MM.1S (cell line): ENCODE data around the gene APOA1.

Experiments
- DNase-seq: peaks from one replicate; pipeline ENCODE4 v3.0.0-alpha.2; 2015
- H2AFZ ChIP-seq: fragments of 300-600 bp; sonication (generic); 2 replicates; pipeline ENCODE4 v1.6.0; 2016; ENCODE audit warnings: antibody characterized with exemption, low read length
- H3F3A ChIP-seq: fragments of 300-600 bp; sonication (generic); 2 replicates; pipeline ENCODE4 v1.6.1; 2016; ENCODE audit warnings: mild to moderate bottlenecking, antibody characterized with exemption, low read length, moderate library complexity, mixed read lengths; ENCODE audit not compliant: insufficient read depth
- H3K27ac ChIP-seq: fragments of 300-600 bp; sonication (generic); 2 replicates; pipeline ENCODE4 v1.5.1; 2016; ENCODE audit warnings: mild to moderate bottlenecking, low read length
- H3K27me3 ChIP-seq: fragments of 300-600 bp; sonication (generic); replicated peaks from 2 replicates; pipeline ENCODE4 v1.6.0; 2016; ENCODE audit warnings: low read length; ENCODE audit not compliant: insufficient read depth
- H3K36me3 ChIP-seq: fragments of 300-600 bp; sonication (generic); replicated peaks from 2 replicates; pipeline ENCODE4 v1.6.1; 2016; ENCODE audit warnings: mild to moderate bottlenecking, low read length, mixed read lengths; ENCODE audit not compliant: insufficient read depth
- H3K4me1 ChIP-seq: fragments of 300-600 bp; sonication (generic); 2 replicates; pipeline ENCODE4 v1.6.1; 2016; ENCODE audit warnings: low read length, mixed read lengths
- H3K4me2 ChIP-seq: fragments of 300-600 bp; sonication (generic); 2 replicates; pipeline ENCODE4 v1.6.0; 2016; ENCODE audit warnings: low read depth, low read length
- H3K4me3 ChIP-seq: fragments of 300-600 bp; sonication (generic); 2 replicates; pipeline ENCODE4 v1.5.1; 2016; ENCODE audit warnings: low read length, mixed read lengths
- H3K79me2 ChIP-seq: fragments of 300-600 bp; sonication (generic); 2 replicates; pipeline ENCODE4 v1.6.1; 2016; ENCODE audit warnings: mixed run types, low read length, mixed read lengths
- H3K9ac ChIP-seq: fragments of 300-600 bp; sonication (generic); 2 replicates; pipeline ENCODE4 v1.6.1; 2016; ENCODE audit warnings: low read length, mixed read lengths
- H3K9me2 ChIP-seq: fragments of 300-600 bp; sonication (generic); replicated peaks from 2 replicates; pipeline ENCODE4 v1.6.1; 2016; ENCODE audit warnings: mild to moderate bottlenecking, low read length, mixed read lengths; ENCODE audit not compliant: insufficient read depth
- H3K9me3 ChIP-seq: fragments of 300-600 bp; sonication (generic); replicated peaks from 2 replicates; pipeline ENCODE4 v1.6.1; 2016; ENCODE audit warnings: mild to moderate bottlenecking, low read length, mixed read lengths; ENCODE audit not compliant: insufficient read depth
- H4K20me1 ChIP-seq: fragments of 300-600 bp; sonication (generic); 2 replicates; pipeline ENCODE4 v1.6.1; 2016; ENCODE audit warnings: mild to moderate bottlenecking, low read length, moderate library complexity, mixed read lengths; ENCODE audit not compliant: insufficient read depth
- EZH2 ChIP-seq: fragments of 300-600 bp; sonication (generic); optimal IDR thresholded peaks from 2 replicates; pipeline ENCODE3; 2017; ENCODE audit warnings: low read depth, mild to moderate bottlenecking, antibody characterized with exemption, low read length, mixed read lengths
- EZH2phosphoT487 ChIP-seq: fragments of 300-600 bp; sonication (generic); IDR thresholded peaks from 2 replicates; pipeline ENCODE4 v1.6.1; 2018; ENCODE audit warnings: antibody characterized with exemption, low read length
- TF ChIP-seq, protein P1 (sequence below): fragments of 300-600 bp; sonication (generic); IDR thresholded peaks from 2 replicates; pipeline ENCODE4 v1.5.1; 2016; ENCODE audit warnings: antibody characterized with exemption, low read length, mixed read lengths

The APOA1 gene

DNA sequence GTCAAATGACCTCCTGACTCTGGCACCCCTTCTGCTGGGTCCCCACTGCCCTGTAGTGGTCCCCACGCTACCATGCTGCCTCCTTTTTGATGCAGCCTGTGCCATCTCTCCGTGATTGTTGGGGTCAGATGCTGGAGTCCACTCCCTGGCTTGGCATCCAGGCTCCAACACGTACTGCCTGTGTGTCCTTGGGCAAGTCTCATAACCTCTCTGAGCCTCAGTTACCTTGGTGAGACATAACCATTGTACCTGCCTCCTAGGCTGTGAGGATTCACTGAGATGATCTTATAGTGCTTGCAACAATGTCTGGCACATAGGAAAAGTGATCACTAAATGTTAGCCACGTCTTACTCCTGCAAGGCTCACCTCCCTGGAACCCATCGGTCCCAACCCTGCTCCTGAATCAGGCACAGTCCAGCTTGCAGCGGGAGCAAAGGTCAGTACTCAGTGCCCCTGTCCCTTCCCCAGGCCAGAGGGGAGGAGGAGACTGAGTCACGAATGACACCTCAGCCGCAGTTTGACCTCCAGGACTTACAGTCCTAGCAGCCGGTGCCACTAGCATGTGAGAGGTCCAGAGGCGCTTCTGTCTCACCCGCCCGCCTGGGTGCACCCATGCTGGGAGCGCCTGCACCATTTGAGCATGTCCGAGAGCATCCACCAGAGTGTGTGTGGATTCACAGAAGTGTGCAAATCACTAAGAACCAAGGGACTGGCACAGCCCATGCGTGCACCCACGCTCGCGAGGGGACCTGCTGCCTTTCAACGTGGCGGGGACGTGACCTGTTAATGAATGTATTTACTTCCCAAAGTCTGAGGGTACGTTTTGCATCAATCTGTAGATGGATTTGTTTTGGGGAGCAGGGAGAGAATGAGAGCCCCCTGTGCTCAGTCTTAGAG lies 11.3 kb downstream of the APOA1 start:
- H3K9me3 ChIP-seq: no peaks in the 10 kb centered on the region
- no peak overlapping the region for H3K4me2 ChIP-seq
- no peaks in the 10 kb centered on the region for H3K27me3 ChIP-seq
- no peak overlapping the region for H3K27ac ChIP-seq
- no peaks in the 10 kb centered on the region for H4K20me1 ChIP-seq
- H3K9me2 ChIP-seq: no peaks in the 10 kb centered on the region
- no peaks in the 10 kb centered on the region for H3K4me1 ChIP-seq
- no peak overlapping the region for H3K9ac ChIP-seq
- no peak for DNase-seq
- no peak overlapping the region for H2AFZ ChIP-seq
- no peaks in the 10 kb centered on the region for H3K79me2 ChIP-seq
- H3K4me3 ChIP-seq: no peak overlapping the region
- H3K36me3 ChIP-seq: no peaks in the 10 kb centered on the region
- H3F3A ChIP-seq: no peaks in the 10 kb centered on the region
- TF ChIP-seq EZH2 (no peak), EZH2phosphoT487 (no peak)
- TF ChIP-seq, protein P1, sequence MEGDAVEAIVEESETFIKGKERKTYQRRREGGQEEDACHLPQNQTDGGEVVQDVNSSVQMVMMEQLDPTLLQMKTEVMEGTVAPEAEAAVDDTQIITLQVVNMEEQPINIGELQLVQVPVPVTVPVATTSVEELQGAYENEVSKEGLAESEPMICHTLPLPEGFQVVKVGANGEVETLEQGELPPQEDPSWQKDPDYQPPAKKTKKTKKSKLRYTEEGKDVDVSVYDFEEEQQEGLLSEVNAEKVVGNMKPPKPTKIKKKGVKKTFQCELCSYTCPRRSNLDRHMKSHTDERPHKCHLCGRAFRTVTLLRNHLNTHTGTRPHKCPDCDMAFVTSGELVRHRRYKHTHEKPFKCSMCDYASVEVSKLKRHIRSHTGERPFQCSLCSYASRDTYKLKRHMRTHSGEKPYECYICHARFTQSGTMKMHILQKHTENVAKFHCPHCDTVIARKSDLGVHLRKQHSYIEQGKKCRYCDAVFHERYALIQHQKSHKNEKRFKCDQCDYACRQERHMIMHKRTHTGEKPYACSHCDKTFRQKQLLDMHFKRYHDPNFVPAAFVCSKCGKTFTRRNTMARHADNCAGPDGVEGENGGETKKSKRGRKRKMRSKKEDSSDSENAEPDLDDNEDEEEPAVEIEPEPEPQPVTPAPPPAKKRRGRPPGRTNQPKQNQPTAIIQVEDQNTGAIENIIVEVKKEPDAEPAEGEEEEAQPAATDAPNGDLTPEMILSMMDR: no peak

DNA sequence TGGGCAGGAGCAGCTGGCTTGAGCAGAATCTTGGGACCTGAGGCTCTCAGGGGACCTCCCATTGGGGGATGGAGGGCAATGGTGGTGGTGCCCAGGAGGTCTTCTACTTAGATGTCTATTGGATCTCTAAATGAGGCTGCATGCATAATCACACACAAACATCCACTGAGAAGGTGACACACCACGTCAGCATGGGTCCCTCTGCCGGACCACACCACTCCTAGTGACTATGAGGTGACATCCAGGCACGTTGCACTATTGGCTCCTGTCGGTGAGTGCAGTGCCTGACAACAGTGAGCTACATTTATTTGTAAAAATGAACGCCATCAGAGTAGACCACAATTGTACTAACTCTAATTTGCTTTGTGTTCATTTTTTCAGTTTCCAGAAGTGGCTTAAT lies 12.0 kb downstream of the APOA1 start:
- H3K9me3 ChIP-seq: no peaks in the 10 kb centered on the region
- no peaks in the 10 kb centered on the region for H3F3A ChIP-seq
- no peaks in the 10 kb centered on the region for H3K9me2 ChIP-seq
- TF ChIP-seq, protein P1: no peak
- TF ChIP-seq EZH2phosphoT487 (no peak), EZH2 (no peak)
- H3K27ac ChIP-seq: no peak overlapping the region
- DNase-seq: no peak
- no peak overlapping the region for H3K4me3 ChIP-seq
- no peak overlapping the region for H3K9ac ChIP-seq
- no peaks in the 10 kb centered on the region for H3K27me3 ChIP-seq
- no peaks in the 10 kb centered on the region for H4K20me1 ChIP-seq
- no peaks in the 10 kb centered on the region for H3K4me1 ChIP-seq
- no peaks in the 10 kb centered on the region for H3K36me3 ChIP-seq
- no peak overlapping the region for H2AFZ ChIP-seq
- no peak overlapping the region for H3K4me2 ChIP-seq
- H3K79me2 ChIP-seq: no peaks in the 10 kb centered on the region

DNA sequence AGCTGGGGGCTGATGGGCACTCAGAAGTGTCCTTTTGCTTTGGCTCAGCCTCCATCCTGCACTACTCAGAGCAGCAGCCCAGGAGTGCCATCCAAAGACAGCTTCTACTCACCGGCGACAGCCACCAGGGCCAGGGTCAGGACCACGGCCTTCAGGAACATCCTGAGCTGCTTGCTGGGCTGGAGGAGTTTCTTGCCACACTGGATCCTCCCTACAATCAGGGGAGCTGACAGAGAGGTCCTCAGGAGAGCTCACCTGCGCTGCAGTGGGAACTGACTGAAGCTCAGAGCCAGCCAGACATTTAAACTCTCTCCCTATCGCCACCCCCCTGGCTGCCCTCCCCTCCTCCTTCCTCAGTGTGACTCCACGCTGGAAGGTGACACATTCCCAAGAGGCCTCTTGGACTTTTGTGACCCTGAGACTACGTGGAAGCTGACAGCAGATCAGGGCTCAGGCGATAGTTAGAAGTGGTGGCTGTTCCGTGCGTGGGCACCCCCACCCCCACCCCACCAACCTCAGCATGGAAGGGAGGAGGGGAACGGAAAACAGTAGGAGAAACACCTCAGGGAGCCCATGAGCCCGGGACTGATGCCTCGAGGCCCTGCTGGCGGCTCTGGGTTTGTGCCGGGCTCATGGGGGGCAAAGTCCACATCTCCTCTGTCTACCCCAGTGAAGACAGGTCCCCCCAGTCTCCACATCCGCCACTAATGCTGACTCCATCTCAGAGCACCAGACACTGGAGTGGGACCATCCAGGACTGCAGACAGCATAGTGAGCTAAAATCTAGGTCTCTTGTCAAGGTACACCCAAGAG lies 14.2 kb downstream of the APOA1 start, which contains the start of gene APOA4:
Gene APOA4, minus strand, starts transcription at position 274 of the 813 bp plus-strand sequence. Its CDS starts 113 bp downstream, at position 161.
- no peak within 1 kb of the TSS for H3K27ac ChIP-seq
- no peaks in the 10 kb centered on the region for H3K79me2 ChIP-seq
- no peaks in the 10 kb centered on the region for H3K27me3 ChIP-seq
- no peaks in the 10 kb centered on the region for H4K20me1 ChIP-seq
- H3K4me2 ChIP-seq: no peak within 1 kb of the TSS
- H3K4me3 ChIP-seq: no peak within 1 kb of the TSS
- H3K36me3 ChIP-seq: no peaks in the 10 kb centered on the region
- no peaks in the 10 kb centered on the region for H3K9me3 ChIP-seq
- no peaks in the 10 kb centered on the region for H3F3A ChIP-seq
- H3K4me1 ChIP-seq: no peaks in the 10 kb centered on the region
- no peak within 1 kb of the TSS for H2AFZ ChIP-seq
- no peaks in the 10 kb centered on the region for H3K9me2 ChIP-seq
- DNase-seq: no peak
- H3K9ac ChIP-seq: no peak within 1 kb of the TSS
- TF ChIP-seq, protein P1: no peak
- TF ChIP-seq EZH2phosphoT487 (no peak), EZH2 (no peak)
